Nephron progenitor cell (in vitro differentiated cells): ENCODE results near the gene TMUB1.

Experiments
- DNase-seq: peaks from one replicate; pipeline ENCODE4 v3.0.0; 2021
- H3K27ac Mint-ChIP-seq: 2 replicates; pipeline ENCODE4 v1.8.0; 2021; ENCODE audit warnings: mild to moderate bottlenecking, moderate library complexity, mixed read lengths
- H3K27me3 Mint-ChIP-seq: 2 replicates; pipeline ENCODE4 v1.8.0; 2021; ENCODE audit warnings: mild to moderate bottlenecking, low read depth, mixed read lengths; ENCODE audit not compliant: poor library complexity
- H3K36me3 Mint-ChIP-seq: 2 replicates; pipeline ENCODE4 v1.8.0; 2021; ENCODE audit warnings: low read depth, mixed read lengths
- H3K4me1 Mint-ChIP-seq: 2 replicates; pipeline ENCODE4 v1.8.0; 2021; ENCODE audit warnings: mixed read lengths
- H3K4me3 Mint-ChIP-seq: 2 replicates; pipeline ENCODE4 v1.8.0; 2021; ENCODE audit warnings: mild to moderate bottlenecking, moderate library complexity, mixed read lengths
- H3K9me3 Mint-ChIP-seq: 2 replicates; pipeline ENCODE4 v1.8.0; 2021; ENCODE audit warnings: mild to moderate bottlenecking, moderate library complexity, mixed read lengths
- CTCF ChIP-seq: fragments of 200-600 bp; sonication (generic); IDR thresholded peaks from 2 replicates; pipeline ENCODE4 v1.5.0; 2021; ENCODE audit warnings: antibody characterized with exemption

Gene TMUB1

GRCh38 chr7:151089893-151090730 lies 6.8 kb upstream of the TMUB1 start:
- no peak for DNase-seq
- Mint-ChIP-seq H3K4me1 (peaks cover 50% of the 10 kb centered on the region), H3K27me3 (peaks cover 4% of the 10 kb centered on the region), H3K4me3 (peak overlapping the region; percentile 83), H3K9me3 (no peaks in the 10 kb centered on the region), H3K27ac (peak overlapping the region; percentile 66), H3K36me3 (no peaks in the 10 kb centered on the region)
- no peak for TF ChIP-seq CTCF

GRCh38 chr7:151088856-151089699 lies 5.8 kb upstream of the TMUB1 start:
- H3K27me3 Mint-ChIP-seq, result peaks cover 4% of the 10 kb centered on the region
- H3K4me1 Mint-ChIP-seq, result peaks cover 51% of the 10 kb centered on the region
- H3K4me3 Mint-ChIP-seq, result peak overlapping the region; percentile 83
- no peaks in the 10 kb centered on the region for H3K36me3 Mint-ChIP-seq
- peak overlapping the region; percentile 66 for H3K27ac Mint-ChIP-seq
- no peaks in the 10 kb centered on the region for H3K9me3 Mint-ChIP-seq
- peak; percentile 59 for DNase-seq
- TF ChIP-seq CTCF, result no peak

GRCh38 chr7:151088019-151088855 lies 4.9 kb upstream of the TMUB1 start:
- no peaks in the 10 kb centered on the region for H3K36me3 Mint-ChIP-seq
- no peaks in the 10 kb centered on the region for H3K9me3 Mint-ChIP-seq
- DNase-seq, result no peak
- H3K4me3 Mint-ChIP-seq, result peak overlapping the region; percentile 83
- peaks cover 4% of the 10 kb centered on the region for H3K27me3 Mint-ChIP-seq
- H3K27ac Mint-ChIP-seq, result peak overlapping the region; percentile 61
- peaks cover 51% of the 10 kb centered on the region for H3K4me1 Mint-ChIP-seq
- no peak for TF ChIP-seq CTCF

- Mint-ChIP-seq H3K27ac (peak overlapping the region; percentile 90), H3K4me1 (peaks cover 57% of the 10 kb centered on the region), H3K4me3 (peak overlapping the region; percentile 89), H3K27me3 (peaks cover 4% of the 10 kb centered on the region), H3K36me3 (no peaks in the 10 kb centered on the region), H3K9me3 (no peaks in the 10 kb centered on the region)
- DNase-seq, result peak; percentile 65
- TF ChIP-seq CTCF, result no peak
Observed at GRCh38 chr7:151087245-151088018, 4.1 kb upstream of the TMUB1 start.

- H3K9me3 Mint-ChIP-seq, result no peaks in the 10 kb centered on the region
- H3K4me3 Mint-ChIP-seq, result peak overlapping the region; percentile 89
- peaks cover 4% of the 10 kb centered on the region for H3K27me3 Mint-ChIP-seq
- H3K36me3 Mint-ChIP-seq, result no peaks in the 10 kb centered on the region
- DNase-seq, result peak; percentile 57
- H3K27ac Mint-ChIP-seq, result peak overlapping the region; percentile 90
- peaks cover 62% of the 10 kb centered on the region for H3K4me1 Mint-ChIP-seq
- TF ChIP-seq CTCF, result no peak
Observed at GRCh38 chr7:151086802-151087244, 3.5 kb upstream of the TMUB1 start.
